Esophagus (tissue), 2 donors: ENCODE measurements around the gene ICAM4. TPM values are rescaled to one million over a fixed set of nuclear protein-coding genes. Genes with fewer than 3 reads are reported as not detected.

Experiments
- polyA plus RNA-seq, 2 donors: library from polyadenylated mRNA; stranded (reverse); fragments of 200-250 nt; gene quantifications; one replicate each; pipeline ENCODE4 v1.2.3, GENCODE V29; 2013
- donor health status: healthy with polysubstance abuse.
- donor health status: Bipolar disorder and iron deficiency.

Gene ICAM4
- polyA plus RNA-seq, 2 donors = 0.12 to 0.26 TPM

Other genes starting within 250 kb of the ICAM4 start
- 10 to 100 TPM; 15.7 to 22.9 TPM for gene SHFL, start 200.6 kb upstream of the ICAM4 start, polyA plus RNA-seq
- gene ANGPTL6, start 184.3 kb upstream of the ICAM4 start, polyA plus RNA-seq = under 1 TPM; 0.28 to 0.47 TPM
- 10 to 100 TPM; 41.6 to 64.7 TPM for gene PPAN, start 180.6 kb upstream of the ICAM4 start, polyA plus RNA-seq
- gene P2RY11, start 175.3 kb upstream of the ICAM4 start, polyA plus RNA-seq = 10 to 100 TPM in 1 of 2 donors, 1 to 10 TPM in 1; 6.6 to 12.8 TPM
- gene EIF3G, start 167.1 kb upstream of the ICAM4 start, polyA plus RNA-seq = 100 to 1,000 TPM in 1 of 2 donors, 10 to 100 TPM in 1; 85.4 to 163 TPM
- 10 to 100 TPM; 32.1 to 42.6 TPM for gene DNMT1, start 92.0 kb upstream of the ICAM4 start, polyA plus RNA-seq
- gene S1PR2, start 55.6 kb upstream of the ICAM4 start, polyA plus RNA-seq = 1 to 10 TPM in 1 of 2 donors, under 1 TPM in 1; 0.71 to 1.2 TPM
- 10 to 100 TPM; 25.7 to 71.6 TPM for gene MRPL4, start 34.7 kb upstream of the ICAM4 start, polyA plus RNA-seq
- 1 to 10 TPM; 4.8 to 8.8 TPM for gene ICAM1, start 15.8 kb upstream of the ICAM4 start, polyA plus RNA-seq
- gene ICAM5, start 3.0 kb downstream of the ICAM4 start, polyA plus RNA-seq = under 1 TPM; 0.27 to 0.45 TPM
- 1 to 10 TPM; 2.0 to 8.2 TPM for gene ZGLP1, start 22.9 kb downstream of the ICAM4 start, polyA plus RNA-seq
- 10 to 100 TPM; 18.3 to 18.5 TPM for gene FDX2, start 29.1 kb downstream of the ICAM4 start, polyA plus RNA-seq
- gene RAVER1, start 46.6 kb downstream of the ICAM4 start, polyA plus RNA-seq = 1 to 10 TPM; 7.1 to 8.2 TPM
- gene ICAM3, start 52.7 kb downstream of the ICAM4 start, polyA plus RNA-seq = 1 to 10 TPM; 3.8 to 5.8 TPM
- 10 to 100 TPM; 56.2 to 96.8 TPM for gene TYK2, start 93.6 kb downstream of the ICAM4 start, polyA plus RNA-seq
- 100 to 1,000 TPM; 162 to 206 TPM for gene CDC37, start 116.6 kb downstream of the ICAM4 start, polyA plus RNA-seq
- gene PDE4A, start 133.6 kb downstream of the ICAM4 start, polyA plus RNA-seq = 1 to 10 TPM; 1.2 to 1.3 TPM
- gene KEAP1, start 216.4 kb downstream of the ICAM4 start, polyA plus RNA-seq = 10 to 100 TPM; 54.2 to 63.9 TPM
- 10 to 100 TPM in 1 of 2 donors, 1 to 10 TPM in 1; 9.4 to 12.1 TPM for gene S1PR5, start 230.5 kb downstream of the ICAM4 start, polyA plus RNA-seq